ENCODE data around the gene ACOT8.
"Not testable (repeated sequence)": the region's sequence is repeated elsewhere in the genome, so short reads cannot be mapped to it uniquely, and the experiment has no call there.

ACOT8 gene

GRCh38 chr20:45850926-45851325 lies 6.3 kb downstream of the ACOT8 start:
- no peak for DNase-seq

- no peak for DNase-seq
Measured at GRCh38 chr20:45850238-45850637, 7.0 kb downstream of the ACOT8 start.

GRCh38 chr20:45848969-45849582 lies 8.1 kb downstream of the ACOT8 start:
- DNase-seq: no peak

GRCh38 chr20:45848421-45848820 lies 8.8 kb downstream of the ACOT8 start:
- DNase-seq: no peak

GRCh38 chr20:45845452-45845851 lies 11.7 kb downstream of the ACOT8 start:
- no peak for DNase-seq

- no peak for DNase-seq
Measured at GRCh38 chr20:45843506-45843905, 13.7 kb downstream of the ACOT8 start.

- DNase-seq: no peak
Measured at GRCh38 chr20:45842169-45842812, 14.9 kb downstream of the ACOT8 start.

- no peak for DNase-seq
Measured at GRCh38 chr20:45841407-45842129, 15.6 kb downstream of the ACOT8 start.

- no peak for DNase-seq
Measured at GRCh38 chr20:45840700-45841198, 16.4 kb downstream of the ACOT8 start.

- no peak for DNase-seq
Measured at GRCh38 chr20:45836841-45837240, 20.4 kb downstream of the ACOT8 start.

GRCh38 chr20:45835825-45836224 lies 21.4 kb downstream of the ACOT8 start:
- no peak for DNase-seq

- no peak for DNase-seq
Measured at GRCh38 chr20:45835329-45835765, 21.8 kb downstream of the ACOT8 start.

GRCh38 chr20:45834797-45835161 lies 22.4 kb downstream of the ACOT8 start:
- no peak for DNase-seq

GRCh38 chr20:45833883-45834796 lies 23.1 kb downstream of the ACOT8 start:
- DNase-seq: peak; percentile 80

- peak; percentile 75 for DNase-seq
Measured at GRCh38 chr20:45833030-45833882, 23.9 kb downstream of the ACOT8 start, which contains the start of gene SNX21. TSS of gene SNX21 (plus strand) at chr20:45833799. CDS start at chr20:45833920, 121 bp downstream.

GRCh38 chr20:45832619-45833018 lies 24.6 kb downstream of the ACOT8 start:
- no peak for DNase-seq

GRCh38 chr20:45829673-45830106 lies 27.5 kb downstream of the ACOT8 start:
- DNase-seq: not testable (repeated sequence)

GRCh38 chr20:45828589-45828988 lies 28.6 kb downstream of the ACOT8 start:
- DNase-seq: no peak

- DNase-seq: no peak
Measured at GRCh38 chr20:45827712-45828111, 29.5 kb downstream of the ACOT8 start.

- DNase-seq: no peak
Measured at GRCh38 chr20:45827030-45827652, 30.1 kb downstream of the ACOT8 start, which contains the start of gene TNNC2. TSS of gene TNNC2 (minus strand) at chr20:45827312. CDS start at chr20:45827248, 64 bp downstream.
